HCT116 (cell line): Measurements from ENCODE around the gene AOC1. TPM values are rescaled to one million over a fixed set of nuclear protein-coding genes. Genes with fewer than 3 reads are reported as not detected.

Experiments used
- ATAC-seq: fragments of 200-7000 bp; cut with Tn5 transposase; 2 replicates; pipeline ENCODE4 v1.9.1; 2020; ENCODE audit warnings: mild to moderate bottlenecking, moderate library complexity
- BruUV-seq: library from RNA; stranded (reverse); fragments of 400-500 nt; replicated peaks from 2 replicates; lab custom pipeline; 2021; lab: Mats Ljungman, UMichigan
- CTCF ChIA-PET: fragments of 300-600 bp; sonication (Branson Sonifier 250); formaldehyde crosslinking; loops from one replicate; lab custom pipeline; 2021; ENCODE audit warnings: antibody characterized with exemption; lab: Charles Lee
- POLR2A ChIA-PET: fragments of 300-600, 350-600 bp; sonication (Branson Sonifier 250); formaldehyde crosslinking; loops from one replicate; lab custom pipeline; 2021; ENCODE audit warnings: antibody characterized with exemption; lab: Charles Lee
- RAD21 ChIA-PET, 2 experiments: fragments of 300-600 bp; sonication (Branson Sonifier 250); formaldehyde crosslinking; loops; one replicate each; lab custom pipeline; 2023; ENCODE audit warnings: low total read pairs in 2 of 2; ENCODE audit not compliant: uncharacterized antibody in 2 of 2, unreplicated experiment in 2 of 2, low non-redundant PET in 1 of 2; lab: Charles Lee
- DNase-seq: peaks from one replicate; pipeline ENCODE4 v3.0.0-alpha.2; 2010; ENCODE audit warnings: low read depth, low spot score
- H2AFZ ChIP-seq: fragments of 200-600 bp; shearing (Covaris generic), sonication (generic); 2 replicates; pipeline ENCODE4 v1.6.1; 2017; ENCODE audit warnings: low read depth, mixed run types, mixed read lengths, antibody characterized with exemption, low read length; ENCODE audit not compliant: poor library complexity, severe bottlenecking
- H3K27ac ChIP-seq: 2 replicates; pipeline ENCODE4 v1.5.1; 2012; ENCODE audit warnings: low read depth, low read length
- H3K27me3 ChIP-seq: fragments of 200-600 bp; sonication (generic); 2 replicates; pipeline ENCODE4 v1.6.1; 2016; ENCODE audit warnings: mixed run types, low read length, mixed read lengths; ENCODE audit not compliant: insufficient read depth
- H3K36me3 ChIP-seq, 2 experiments: fragments of 200-500 bp in 1 of 2; fragments of 200-600 bp in 1 of 2; sonication (Bioruptor generic) in 1 of 2; sonication (generic) in 1 of 2; 2 replicates each; pipeline versions ENCODE4 v1.5.1 to v1.6.1; 2014 to 2016; ENCODE audit warnings: low read length in 2 of 2, inconsistent platforms in 1 of 2, mixed read lengths in 1 of 2, mixed run types in 1 of 2; ENCODE audit not compliant: insufficient read depth in 2 of 2, control insufficient read depth in 1 of 2
- H3K4me1 ChIP-seq, 2 experiments: fragments of 200-600 bp in 1 of 2; sonication (generic) in 1 of 2; 2 replicates each; pipeline versions ENCODE4 v1.5.1 to v1.6.1; 2012 to 2017; ENCODE audit warnings: low read length in 2 of 2, inconsistent platforms in 1 of 2, mild to moderate bottlenecking in 1 of 2, mixed read lengths in 1 of 2, mixed run types in 1 of 2, moderate library complexity in 1 of 2; ENCODE audit not compliant: insufficient read depth in 2 of 2, control insufficient read depth in 1 of 2
- H3K4me2 ChIP-seq: fragments of 200-600 bp; sonication (generic); 2 replicates; pipeline ENCODE4 v1.6.1; 2017; ENCODE audit warnings: mixed run types, low read length, mixed read lengths
- H3K4me3 ChIP-seq, 2 experiments: fragments of 200-600 bp in 1 of 2; sonication (generic) in 1 of 2; replicated peaks in 1 of 2; 2 replicates each; pipeline ENCODE4 v1.5.1; 2011 to 2016; ENCODE audit warnings: low read length in 2 of 2, control low read depth in 1 of 2, low read depth in 1 of 2, mild to moderate bottlenecking in 1 of 2, mixed read lengths in 1 of 2, mixed run types in 1 of 2
- H3K79me2 ChIP-seq: fragments of 200-600 bp; sonication (generic); 2 replicates; pipeline ENCODE4 v1.6.1; 2017; ENCODE audit warnings: mild to moderate bottlenecking, mixed run types, low read length, moderate library complexity, mixed read lengths; ENCODE audit not compliant: insufficient read depth
- H3K9ac ChIP-seq: fragments of 200-600 bp; sonication (generic); 2 replicates; pipeline ENCODE4 v1.6.1; 2016; ENCODE audit warnings: low read length, mixed read lengths
- H3K9me2 ChIP-seq: fragments of 200-600 bp; sonication (generic), shearing (Covaris generic); 2 replicates; pipeline ENCODE4 v1.6.1; 2017; ENCODE audit warnings: mixed run types, mild to moderate bottlenecking, moderate library complexity; ENCODE audit not compliant: insufficient read depth
- H3K9me3 ChIP-seq, 2 experiments: fragments of 200-500 bp in 1 of 2; fragments of 200-600 bp in 1 of 2; sonication (Bioruptor generic) in 1 of 2; sonication (generic) in 1 of 2; 2 replicates each; pipeline ENCODE4 v1.6.1; 2014 to 2017; ENCODE audit warnings: low read length in 2 of 2, mixed read lengths in 2 of 2, inconsistent platforms in 1 of 2, low read depth in 1 of 2, mild to moderate bottlenecking in 1 of 2, mixed run types in 1 of 2, moderate library complexity in 1 of 2; ENCODE audit not compliant: control insufficient read depth in 1 of 2, insufficient read depth in 1 of 2
- H4K20me1 ChIP-seq: fragments of 200-600 bp; sonication (generic), shearing (Covaris generic); 2 replicates; pipeline ENCODE4 v1.6.1; 2017; ENCODE audit warnings: mixed run types, mild to moderate bottlenecking, moderate library complexity; ENCODE audit not compliant: insufficient read depth
- ATF3 ChIP-seq: IDR thresholded peaks from 2 replicates; pipeline ENCODE4 v1.6.1; 2012
- EZH2phosphoT487 ChIP-seq: fragments of 200-600 bp; IDR thresholded peaks from 2 replicates; pipeline ENCODE4 v1.6.1; 2018; ENCODE audit warnings: antibody characterized with exemption, borderline replicate concordance
- FOSL1 ChIP-seq: IDR thresholded peaks from 2 replicates; pipeline ENCODE4 v1.6.1; 2012; ENCODE audit warnings: low read depth
- JUND ChIP-seq: IDR thresholded peaks from 2 replicates; pipeline ENCODE4 v1.6.1; 2012
- RAD21 ChIP-seq: IDR thresholded peaks from 2 replicates; pipeline ENCODE4 v1.6.1; 2012; ENCODE audit warnings: low read depth, mild to moderate bottlenecking
- REST ChIP-seq: IDR thresholded peaks from 2 replicates; pipeline ENCODE4 v1.6.1; 2012; ENCODE audit warnings: low read depth
- SRF ChIP-seq: IDR thresholded peaks from 2 replicates; pipeline ENCODE4 v1.6.1; 2012; ENCODE audit warnings: low read depth
- YY1 ChIP-seq: IDR thresholded peaks from 2 replicates; pipeline ENCODE4 v1.6.1; 2011; ENCODE audit warnings: low read length, low read depth, moderate library complexity, mild to moderate bottlenecking; ENCODE audit not compliant: insufficient replicate concordance; ENCODE audit errors: extremely low read depth
- ZFX ChIP-seq: fragments of 450-650 bp; IDR thresholded peaks from 2 replicates; pipeline ENCODE4 v1.6.1; 2017
- intact Hi-C: fragments of 100-400 bp; cut with micrococcal nuclease; formaldehyde crosslinking; loops from 2 replicates; pipeline ENCODE4 v1.10.0; 2022
- total RNA-seq: library from RNA; stranded (reverse); gene quantifications from one replicate; pipeline ENCODE4 v1.2.1, GENCODE V29; 2021; ENCODE audit not compliant: unreplicated experiment
- TF ChIP-seq, protein P1 (sequence below): IDR thresholded peaks from 2 replicates; pipeline ENCODE4 v1.6.1; 2011; ENCODE audit warnings: mild to moderate bottlenecking, low read length, moderate library complexity; ENCODE audit not compliant: insufficient replicate concordance; ENCODE audit errors: extremely low read depth
- TF ChIP-seq, protein P2 (sequence below), 3 experiments: fragments of 200-600 bp in 1 of 3; sonication (generic) in 1 of 3; IDR thresholded peaks in 2 of 3; conservative IDR thresholded peaks in 1 of 3; 2 replicates each; pipeline ENCODE4 v1.5.1; 2012 to 2017; ENCODE audit warnings: low read depth in 2 of 3, low read length in 2 of 3, antibody characterized with exemption in 1 of 3, borderline replicate concordance in 1 of 3, control low read depth in 1 of 3, mild to moderate bottlenecking in 1 of 3, mixed read lengths in 1 of 3, mixed run types in 1 of 3, moderate library complexity in 1 of 3; ENCODE audit not compliant: insufficient read depth in 1 of 3
- TF ChIP-seq, protein P3 (sequence below): IDR thresholded peaks from 2 replicates; pipeline ENCODE4 v1.6.1; 2012

AOC1 gene
- total RNA-seq, 1 experiment from 2014 or later, result 0.37 TPM

DNA sequence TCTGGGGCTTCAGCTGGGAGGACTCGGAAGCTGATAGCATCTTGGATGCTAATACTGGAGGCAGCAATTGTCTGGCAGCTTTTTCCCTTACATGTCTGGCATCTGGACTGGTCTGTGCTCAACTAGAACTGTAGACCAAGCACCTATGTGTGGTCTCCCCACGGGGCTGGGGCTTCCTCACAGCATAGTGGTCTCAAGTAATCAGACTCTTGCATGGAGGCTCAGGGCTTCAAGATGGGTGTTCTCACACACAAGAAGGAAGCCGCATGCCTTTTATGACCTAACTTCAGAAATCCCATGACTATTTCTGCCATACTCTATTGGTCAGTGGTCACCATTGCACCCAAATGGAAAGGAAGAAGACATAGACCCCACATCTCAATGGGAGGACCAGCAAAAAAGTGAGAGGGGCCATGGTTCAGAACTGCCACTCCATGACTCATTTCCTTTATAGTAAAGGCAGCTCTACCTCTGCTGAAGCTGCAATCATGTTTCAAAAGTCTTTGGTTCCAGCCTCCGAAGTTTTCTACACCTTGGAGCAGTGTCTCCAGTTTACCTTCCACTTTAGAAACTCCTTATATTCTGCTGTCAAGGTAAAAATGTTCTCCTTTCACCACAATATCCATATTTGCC is 14.7 kb downstream of the AOC1 start:
- H3K27me3 ChIP-seq, result peaks cover 10% of the 10 kb centered on the region

More for the DNA sequence above, 14.7 kb downstream of the AOC1 start:
- H3K9me2 ChIP-seq, result no peaks in the 10 kb centered on the region
- no peak overlapping the region for H3K9ac ChIP-seq
- H3K79me2 ChIP-seq, result no peaks in the 10 kb centered on the region
- no peak overlapping the region for H3K27ac ChIP-seq
- H3K4me3 ChIP-seq, result no peak overlapping the region
- TF ChIP-seq EZH2phosphoT487, result no peak
- no peak for TF ChIP-seq YY1
- TF ChIP-seq, protein P1, sequence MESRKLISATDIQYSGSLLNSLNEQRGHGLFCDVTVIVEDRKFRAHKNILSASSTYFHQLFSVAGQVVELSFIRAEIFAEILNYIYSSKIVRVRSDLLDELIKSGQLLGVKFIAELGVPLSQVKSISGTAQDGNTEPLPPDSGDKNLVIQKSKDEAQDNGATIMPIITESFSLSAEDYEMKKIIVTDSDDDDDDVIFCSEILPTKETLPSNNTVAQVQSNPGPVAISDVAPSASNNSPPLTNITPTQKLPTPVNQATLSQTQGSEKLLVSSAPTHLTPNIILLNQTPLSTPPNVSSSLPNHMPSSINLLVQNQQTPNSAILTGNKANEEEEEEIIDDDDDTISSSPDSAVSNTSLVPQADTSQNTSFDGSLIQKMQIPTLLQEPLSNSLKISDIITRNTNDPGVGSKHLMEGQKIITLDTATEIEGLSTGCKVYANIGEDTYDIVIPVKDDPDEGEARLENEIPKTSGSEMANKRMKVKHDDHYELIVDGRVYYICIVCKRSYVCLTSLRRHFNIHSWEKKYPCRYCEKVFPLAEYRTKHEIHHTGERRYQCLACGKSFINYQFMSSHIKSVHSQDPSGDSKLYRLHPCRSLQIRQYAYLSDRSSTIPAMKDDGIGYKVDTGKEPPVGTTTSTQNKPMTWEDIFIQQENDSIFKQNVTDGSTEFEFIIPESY, result no peak
- TF ChIP-seq REST, result no peak
- no peak for TF ChIP-seq JUND
- TF ChIP-seq, protein P2, sequence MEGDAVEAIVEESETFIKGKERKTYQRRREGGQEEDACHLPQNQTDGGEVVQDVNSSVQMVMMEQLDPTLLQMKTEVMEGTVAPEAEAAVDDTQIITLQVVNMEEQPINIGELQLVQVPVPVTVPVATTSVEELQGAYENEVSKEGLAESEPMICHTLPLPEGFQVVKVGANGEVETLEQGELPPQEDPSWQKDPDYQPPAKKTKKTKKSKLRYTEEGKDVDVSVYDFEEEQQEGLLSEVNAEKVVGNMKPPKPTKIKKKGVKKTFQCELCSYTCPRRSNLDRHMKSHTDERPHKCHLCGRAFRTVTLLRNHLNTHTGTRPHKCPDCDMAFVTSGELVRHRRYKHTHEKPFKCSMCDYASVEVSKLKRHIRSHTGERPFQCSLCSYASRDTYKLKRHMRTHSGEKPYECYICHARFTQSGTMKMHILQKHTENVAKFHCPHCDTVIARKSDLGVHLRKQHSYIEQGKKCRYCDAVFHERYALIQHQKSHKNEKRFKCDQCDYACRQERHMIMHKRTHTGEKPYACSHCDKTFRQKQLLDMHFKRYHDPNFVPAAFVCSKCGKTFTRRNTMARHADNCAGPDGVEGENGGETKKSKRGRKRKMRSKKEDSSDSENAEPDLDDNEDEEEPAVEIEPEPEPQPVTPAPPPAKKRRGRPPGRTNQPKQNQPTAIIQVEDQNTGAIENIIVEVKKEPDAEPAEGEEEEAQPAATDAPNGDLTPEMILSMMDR (IDR thresholded peaks at IDR 0.05 in 2 of 3, conservative IDR thresholded peaks at IDR 0.05 in 1 of 3; ENCODE audit: borderline replicate concordance in 1 of 3, insufficient read depth in 1 of 3, low read depth in 2 of 3, low read length in 2 of 3), result no peak
- no peak for TF ChIP-seq ATF3
- no peak for TF ChIP-seq SRF
- TF ChIP-seq ZFX, result no peak
- no peak for TF ChIP-seq RAD21
- no peak for TF ChIP-seq FOSL1
- TF ChIP-seq, protein P3, sequence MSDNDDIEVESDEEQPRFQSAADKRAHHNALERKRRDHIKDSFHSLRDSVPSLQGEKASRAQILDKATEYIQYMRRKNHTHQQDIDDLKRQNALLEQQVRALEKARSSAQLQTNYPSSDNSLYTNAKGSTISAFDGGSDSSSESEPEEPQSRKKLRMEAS, result no peak
- no peak overlapping the region for H2AFZ ChIP-seq
- ChIA-PET CTCF (interaction anchor here (1.2 to 2.3 kb wide), 3 partner anchors 9 to 88 kb away, joined by 3 to 11 read pairs (median 5); no protein-coding TSS in a partner anchor), POLR2A (no interaction called here), RAD21 (no interaction called here)
- H4K20me1 ChIP-seq, result no peaks in the 10 kb centered on the region
- no peak for DNase-seq
- no peak for ATAC-seq
- H3K4me1 ChIP-seq, result no peaks in the 10 kb centered on the region
- no TSS peak for BruUV-seq
- H3K36me3 ChIP-seq, result no peaks in the 10 kb centered on the region
- intact Hi-C loops, result no loop called here
- H3K9me3 ChIP-seq, result no peaks in the 10 kb centered on the region
- no peak overlapping the region for H3K4me2 ChIP-seq
